OCI-LY1 (cell line): ENCODE measurements around the gene AGR3.

Experiments used
- CTCF ChIP-seq: fragments of 200-600 bp; sonication (generic), shearing (Covaris generic); IDR thresholded peaks from 2 replicates; pipeline ENCODE4 v1.5.1; 2017; ENCODE audit warnings: mild to moderate bottlenecking, antibody characterized with exemption, low read length, moderate library complexity, mixed read lengths
- EZH2 ChIP-seq: fragments of 200-600 bp; sonication (generic), shearing (Covaris generic); IDR thresholded peaks from 2 replicates; pipeline ENCODE4 v1.8.0; 2017; ENCODE audit warnings: borderline replicate concordance, mixed run types, mild to moderate bottlenecking, antibody characterized with exemption, low read length, moderate library complexity, mixed read lengths

GRCh38 chr7:16915405-16915804 lies 33.6 kb upstream of the AGR3 start:
- no peak for TF ChIP-seq CTCF
- TF ChIP-seq EZH2, result no peak
